Heart left ventricle (tissue), 16 donors: ENCODE data around the gene TSPAN31. TPM values are rescaled to one million over a fixed set of nuclear protein-coding genes. Genes with fewer than 3 reads are reported as not detected.

ENCODE experiments used
- ATAC-seq, 4 donors: fragments of 200-7000 bp; cut with Tn5 transposase; one replicate each; pipeline ENCODE4 v1.9.1; 2020 to 2022; ENCODE audit warnings: moderate library complexity in 4 of 4, mild to moderate bottlenecking in 3 of 4, moderate number of reproducible peaks in 1 of 4
- DNase-seq, 5 donors: peaks; one replicate each; pipeline ENCODE4 v3.0.0-alpha.2; 2020
- H3K27ac ChIP-seq, 12 donors: fragments of 200-600 bp; sonication (generic) in 4 of 12; one replicate each; pipeline versions ENCODE4 v1.5.0 to v1.8.0; 2016 to 2022; ENCODE audit warnings: mild to moderate bottlenecking in 2 of 12
- H3K27me3 ChIP-seq, 9 donors: fragments of 200-600 bp; sonication (generic) in 2 of 9; one replicate each; pipeline versions ENCODE4 v1.5.1 to v1.8.0; 2016 to 2022; ENCODE audit warnings: mild to moderate bottlenecking in 3 of 9
- H3K36me3 ChIP-seq, 9 donors: fragments of 200-600 bp; sonication (generic) in 2 of 9; one replicate each; pipeline versions ENCODE4 v1.5.0 to v1.8.0; 2018 to 2022; ENCODE audit warnings: mild to moderate bottlenecking in 2 of 9
- H3K4me1 ChIP-seq, 12 donors: fragments of 200-600 bp; sonication (generic) in 4 of 12; one replicate each; pipeline versions ENCODE4 v1.5.0 to v1.8.0; 2016 to 2022; ENCODE audit warnings: mild to moderate bottlenecking in 3 of 12
- H3K4me3 ChIP-seq, 12 donors: fragments of 200-600 bp; sonication (generic) in 4 of 12; one replicate each; pipeline versions ENCODE4 v1.5.0 to v1.8.0; 2017 to 2022; ENCODE audit warnings: mild to moderate bottlenecking in 9 of 12, moderate library complexity in 4 of 12
- H3K9me3 ChIP-seq, 12 donors: fragments of 200-600 bp; sonication (generic) in 4 of 12; one replicate each; pipeline versions ENCODE4 v1.5.0 to v1.8.0; 2016 to 2022; ENCODE audit warnings: mild to moderate bottlenecking in 1 of 12
- CTCF ChIP-seq, 12 donors: fragments of 200-600 bp; sonication (generic) in 4 of 12; IDR thresholded peaks; one replicate each; pipeline versions ENCODE4 v1.5.0 to v1.8.0; 2018 to 2022; ENCODE audit warnings: antibody characterized with exemption in 12 of 12, mild to moderate bottlenecking in 5 of 12
- POLR2A ChIP-seq, 2 donors: fragments of 450-650 bp; IDR thresholded peaks; one replicate each; pipeline ENCODE4 v1.6.1; 2017; ENCODE audit warnings: antibody characterized with exemption in 2 of 2, mild to moderate bottlenecking in 2 of 2, moderate library complexity in 2 of 2
- WGBS, 4 donors: extraction: QIAGEN DNeasy Blood & Tissue Kit in 2 of 4; methylation state at CpG; one replicate each; pipeline versions ENCODE4 v1.1.5 to v1.1.7; 2013 to 2018; 5-methylcytosine and 5-hydroxymethylcytosine counted together
- intact Hi-C, 10 donors: fragments of 100-400 bp; cut with DNase I; formaldehyde crosslinking; loops; one replicate each; pipeline versions ENCODE4 v1.11.1 to v1.14.2; 2022
- polyA plus RNA-seq, 2 donors: library from polyadenylated mRNA; stranded (reverse); fragments of 200-250 nt; gene quantifications; one replicate each; pipeline ENCODE4 v1.2.3, GENCODE V29; 2013
- total RNA-seq, 9 donors: library from RNA; depleted of rRNA in 2 of 9; stranded (reverse); fragments of >200 nt in 2 of 9; fragmentation: NEBNext Ultra II Directional in 3 of 9; extraction: Animal tissue kit (Norgen Biotek cat#: 25700) in 3 of 9; gene quantifications; one replicate each; pipeline versions ENCODE4 v1.1.0 to v1.2.4, GENCODE V29; 2016 to 2023
- donor health status: ischemic (EF 13 %, LVEDD 7.1; RV severe dilation, severe dysfunction).
- donor health status: healthy with polysubstance abuse.
- donor health status: DM: no; HTN: yes; CAD: no.
- donor health status: DM: no; HTN: no; CAD: no.
- donor health status: ischemic (EF 25% LVEDD 6.9; RV normal size, moderate dysfunction).
- donor health status: ischemic (EF 25% LVEDD 5.7; RV mildly dilated, moderate dysfunction).
- donor health status: healthy.
- donor health status: DM: yes; HTN: yes; CAD: no.
- donor health status: ischemic (EF 35%, LVEDD 5.7; RV mildly dilated, moderate dysfunction).
- donor health status: nonischemic (EF 11% LVEDD 7.7; RV severe dilation, severe dysfunction).
- donor health status: DM: yes; HTN: yes; CAD: no.
- donor health status: PGD.
- donor health status: ischemic (EF 29% LVEDD 5.4; RV normal size, mild dysfunction).
- donor health status: nonischemic (EF 23%, LVEDD 6.1; RV moderate dilation, normal function).

TSPAN31 gene
- total and polyA plus RNA-seq, 11 donors = 27.2 to 59.3 (median 31.4) TPM

DNA sequence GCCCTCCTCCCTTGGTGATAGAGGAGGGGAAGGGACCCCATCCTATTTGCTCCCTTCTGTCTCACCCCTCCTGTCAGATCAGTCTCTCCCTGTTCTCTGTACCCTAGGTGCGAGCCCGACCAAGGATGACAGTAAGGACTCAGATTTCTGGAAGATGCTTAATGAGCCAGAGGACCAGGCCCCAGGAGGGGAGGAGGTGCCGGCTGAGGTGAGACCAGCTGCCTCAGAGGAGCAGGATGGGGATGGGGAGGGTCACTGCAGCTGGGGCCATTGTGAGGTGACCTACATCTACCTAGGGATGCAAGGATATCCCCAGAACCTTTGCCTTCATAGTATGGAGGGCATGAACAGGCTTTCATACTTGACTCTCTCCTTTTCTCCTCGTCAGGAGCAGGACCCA is 28.5 kb upstream of the TSPAN31 start:
- Histone ChIP-seq H3K27ac (no peak overlapping the region), H3K4me1 (no peaks in the 10 kb centered on the region), H3K9me3 (peaks cover 0 to 3% (median 0%) of the 10 kb centered on the region in 12 donors), H3K4me3 (no peak overlapping the region), H3K36me3 (peaks cover 0 to 93% (median 81%) of the 10 kb centered on the region in 9 donors), H3K27me3 (no peaks in the 10 kb centered on the region)
- ATAC-seq (no peak), DNase-seq (no peak)
- WGBS, 4 donors = 90 to 96% (median 95%) methylated on average over 4 of the region's 4 CpGs
- intact Hi-C loops = no loop called here
- TF ChIP-seq CTCF (IDR thresholded peaks at IDR 0.05) (no peak), POLR2A (IDR thresholded peaks at IDR 0.05) (no peak)

DNA sequence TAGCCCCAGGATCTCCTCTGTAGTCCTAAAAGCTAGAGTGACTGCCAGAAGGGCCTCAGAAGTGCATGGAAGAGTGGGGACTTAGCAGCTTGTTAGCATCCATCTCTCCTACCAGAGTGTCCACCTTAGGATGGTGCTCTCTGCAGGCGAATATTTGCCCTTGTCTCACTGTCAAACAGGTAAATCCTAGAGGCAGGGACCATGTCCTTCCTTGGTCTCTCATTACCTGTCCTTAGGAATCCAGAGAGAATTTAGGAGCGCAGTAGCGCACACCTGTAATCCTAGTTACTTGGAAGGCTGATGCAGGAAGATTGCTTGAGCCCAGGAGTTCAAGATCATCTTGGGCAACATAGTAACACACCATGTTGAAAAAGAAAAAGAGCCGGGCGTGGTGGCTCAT is 27.7 kb upstream of the TSPAN31 start:
- ATAC-seq = no peak
- intact Hi-C loops = no loop called here
- WGBS, 4 donors = 96 to 100% (median 98%) methylated on average over 5 of the region's 5 CpGs

GRCh38 chr12:57717846-57718640 is 26.8 kb upstream of the TSPAN31 start:
- Histone ChIP-seq H3K36me3 (peaks cover 0 to 89% (median 77%) of the 10 kb centered on the region in 9 donors), H3K27me3 (no peaks in the 10 kb centered on the region), H3K4me3 (no peak overlapping the region), H3K9me3 (no peaks in the 10 kb centered on the region), H3K4me1 (no peaks in the 10 kb centered on the region), H3K27ac (no peak overlapping the region)
- intact Hi-C loops = no loop called here
- no peak for TF ChIP-seq CTCF (IDR thresholded peaks at IDR 0.05)
- 95 to 97% (median 95%) methylated on average over 22 of the region's 22 CpGs for WGBS, 4 donors
- no peak for DNase-seq
- ATAC-seq = no peak

More for the DNA sequence above, 27.7 kb upstream of the TSPAN31 start:
- Histone ChIP-seq H3K9me3 (peaks cover 0 to under 1% (median 0%) of the 10 kb centered on the region in 12 donors), H3K4me3 (no peak overlapping the region), H3K4me1 (no peaks in the 10 kb centered on the region), H3K27me3 (no peaks in the 10 kb centered on the region), H3K36me3 (peaks cover 0 to 94% (median 83%) of the 10 kb centered on the region in 9 donors), H3K27ac (no peak overlapping the region)
- TF ChIP-seq POLR2A (IDR thresholded peaks at IDR 0.05) = no peak
- no peak for TF ChIP-seq CTCF (IDR thresholded peaks at IDR 0.05)
- no peak for DNase-seq

- Histone ChIP-seq H3K27ac (no peak overlapping the region), H3K4me1 (no peaks in the 10 kb centered on the region), H3K9me3 (no peaks in the 10 kb centered on the region), H3K4me3 (no peak overlapping the region), H3K27me3 (no peaks in the 10 kb centered on the region), H3K36me3 (peaks cover 0 to 83% (median 77%) of the 10 kb centered on the region in 9 donors)
- ATAC-seq (no peak), DNase-seq (no peak)
- intact Hi-C loops = no loop called here
- TF ChIP-seq CTCF (IDR thresholded peaks at IDR 0.05) = no peak
- no peak for TF ChIP-seq POLR2A (IDR thresholded peaks at IDR 0.05)
- WGBS, 4 donors = 94 to 98% (median 95%) methylated on average over 15 of the region's 15 CpGs
Measured at GRCh38 chr12:57718641-57719528, 26.0 kb upstream of the TSPAN31 start.
